ENCODE results near the gene CCNH.

Gene CCNH

DNA sequence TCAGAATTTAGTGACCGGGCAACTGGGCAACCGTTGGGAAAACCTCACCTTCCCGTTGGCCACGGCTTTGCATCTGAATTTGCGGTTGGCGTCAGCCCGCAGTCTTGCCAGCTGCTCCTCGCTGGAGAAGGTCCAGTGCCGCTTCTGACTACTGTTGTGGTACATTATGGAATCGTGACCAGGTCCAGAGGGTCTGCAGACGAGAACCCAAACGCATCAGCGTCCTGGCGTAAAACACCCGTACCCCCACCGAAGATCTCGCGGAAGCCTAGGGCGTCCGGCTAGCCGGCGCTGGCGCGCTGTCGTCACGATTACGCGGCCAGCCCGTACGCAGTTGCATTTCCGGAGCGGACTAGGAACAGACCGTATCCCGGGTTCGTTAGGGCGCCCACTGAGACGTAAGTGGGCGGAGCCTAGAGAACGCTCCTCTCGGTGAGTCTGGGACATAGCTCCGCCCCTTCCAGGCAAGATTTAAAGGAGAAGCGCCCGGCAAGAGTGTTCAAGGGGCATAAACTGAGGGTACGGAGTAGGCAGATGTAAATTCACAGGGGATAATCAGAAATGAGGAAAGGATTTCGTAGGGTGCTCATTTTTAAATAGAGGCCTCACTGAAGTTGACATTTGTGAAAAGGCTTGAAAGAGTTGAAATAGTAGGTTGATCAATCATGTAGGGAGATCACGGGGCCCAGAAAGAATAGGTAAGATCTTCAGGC lies at the start of gene CCNH:
Gene CCNH (minus strand): TSS at position 301 of the 713 bp plus-strand sequence. CDS start 136 bp downstream, at position 165.
- DNase-seq (ENCODE audit: low read depth) = peak; percentile 93
- H3K4me3 ChIP-seq (ENCODE audit: low read length) = peak within 1 kb of the TSS; percentile 97
- TF ChIP-seq, protein P1, sequence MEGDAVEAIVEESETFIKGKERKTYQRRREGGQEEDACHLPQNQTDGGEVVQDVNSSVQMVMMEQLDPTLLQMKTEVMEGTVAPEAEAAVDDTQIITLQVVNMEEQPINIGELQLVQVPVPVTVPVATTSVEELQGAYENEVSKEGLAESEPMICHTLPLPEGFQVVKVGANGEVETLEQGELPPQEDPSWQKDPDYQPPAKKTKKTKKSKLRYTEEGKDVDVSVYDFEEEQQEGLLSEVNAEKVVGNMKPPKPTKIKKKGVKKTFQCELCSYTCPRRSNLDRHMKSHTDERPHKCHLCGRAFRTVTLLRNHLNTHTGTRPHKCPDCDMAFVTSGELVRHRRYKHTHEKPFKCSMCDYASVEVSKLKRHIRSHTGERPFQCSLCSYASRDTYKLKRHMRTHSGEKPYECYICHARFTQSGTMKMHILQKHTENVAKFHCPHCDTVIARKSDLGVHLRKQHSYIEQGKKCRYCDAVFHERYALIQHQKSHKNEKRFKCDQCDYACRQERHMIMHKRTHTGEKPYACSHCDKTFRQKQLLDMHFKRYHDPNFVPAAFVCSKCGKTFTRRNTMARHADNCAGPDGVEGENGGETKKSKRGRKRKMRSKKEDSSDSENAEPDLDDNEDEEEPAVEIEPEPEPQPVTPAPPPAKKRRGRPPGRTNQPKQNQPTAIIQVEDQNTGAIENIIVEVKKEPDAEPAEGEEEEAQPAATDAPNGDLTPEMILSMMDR (conservative IDR thresholded peaks at IDR 0.05; ENCODE audit: low read depth, low read length) = no peak

DNA sequence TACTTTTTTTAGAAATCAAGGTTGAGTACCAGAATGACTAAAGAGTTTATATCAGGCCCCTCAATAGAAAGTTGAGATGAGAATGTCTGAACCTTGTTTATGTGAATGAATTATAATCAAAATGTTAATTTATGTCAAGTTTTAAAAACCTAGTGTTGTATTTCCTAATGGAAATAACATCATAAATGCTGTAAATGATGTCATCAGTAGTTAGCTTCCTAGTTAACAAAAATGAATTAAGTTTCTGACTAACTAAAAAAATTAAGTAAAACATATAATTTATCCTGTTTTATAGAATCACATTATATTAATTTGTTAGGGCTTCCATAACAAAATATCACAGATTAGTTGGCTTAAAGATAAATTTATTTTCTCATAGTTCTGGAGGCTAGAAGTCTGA lies 45.0 kb upstream of the CCNH start:
- TF ChIP-seq, protein P1 (conservative IDR thresholded peaks at IDR 0.05; ENCODE audit: low read depth, low read length) = no peak
- no peak overlapping the region for H3K4me3 ChIP-seq (ENCODE audit: low read length)
- no peak for DNase-seq (ENCODE audit: low read depth)

DNA sequence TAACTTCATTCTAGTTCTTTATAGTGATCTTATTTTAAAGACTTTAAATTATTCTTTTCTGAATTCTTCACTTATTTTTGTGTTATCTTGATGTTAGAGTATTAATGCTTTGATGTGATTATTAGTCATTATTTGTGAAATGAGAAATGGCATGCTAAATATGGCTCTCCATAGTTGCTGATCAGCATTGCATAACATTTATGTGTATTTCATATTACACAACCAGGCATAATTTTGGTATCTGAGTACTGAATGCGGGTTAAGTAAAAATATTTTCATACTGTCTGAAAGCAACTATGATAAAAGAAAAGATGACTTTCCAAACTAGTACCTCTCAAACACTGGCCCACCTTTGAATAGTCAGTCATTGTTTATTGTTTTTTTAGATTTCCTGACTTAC lies 41.1 kb upstream of the CCNH start:
- no peak for DNase-seq (ENCODE audit: low read depth)
- TF ChIP-seq, protein P1 (conservative IDR thresholded peaks at IDR 0.05; ENCODE audit: low read depth, low read length) = no peak
- no peak overlapping the region for H3K4me3 ChIP-seq (ENCODE audit: low read length)

DNA sequence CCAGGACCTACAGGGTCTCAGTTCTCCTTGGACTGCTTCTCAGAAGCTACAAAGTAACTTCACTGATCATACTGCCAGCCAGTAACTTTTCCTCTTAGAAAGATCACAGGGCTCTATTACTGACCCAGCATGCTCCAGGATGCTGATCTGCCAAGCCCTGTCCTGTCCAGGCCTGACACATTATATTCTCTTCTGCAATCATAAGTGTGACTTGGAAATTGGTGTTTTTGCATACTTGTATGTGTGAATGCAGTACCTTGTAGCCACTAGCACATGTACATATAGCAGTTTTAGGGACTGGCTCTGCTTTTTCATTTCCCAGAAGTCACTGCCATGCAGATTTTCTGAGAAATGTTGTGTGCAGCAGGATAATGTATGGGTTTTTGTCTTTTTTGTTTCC lies 40.1 kb upstream of the CCNH start:
- no peak overlapping the region for H3K4me3 ChIP-seq (ENCODE audit: low read length)
- TF ChIP-seq, protein P1 (conservative IDR thresholded peaks at IDR 0.05; ENCODE audit: low read depth, low read length) = no peak
- no peak for DNase-seq (ENCODE audit: low read depth)

DNA sequence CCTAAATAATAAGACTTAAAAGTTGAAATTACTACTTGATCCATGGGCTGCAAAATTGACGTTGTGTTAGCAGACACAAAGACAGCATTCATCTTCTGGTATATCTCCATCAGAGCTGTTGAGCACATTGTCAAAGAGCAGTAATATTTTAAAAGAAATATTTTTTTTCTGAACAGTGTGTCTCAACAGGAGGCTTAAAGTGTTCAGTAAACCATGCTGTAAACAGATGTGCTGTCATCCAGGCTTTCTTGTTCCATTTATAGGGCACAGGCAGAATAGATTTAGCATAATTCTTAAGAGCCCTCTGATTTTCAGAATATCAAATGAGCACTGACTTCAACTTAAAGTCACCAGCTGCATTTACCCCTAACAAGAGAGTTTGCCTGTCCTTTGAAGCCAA lies 29.7 kb upstream of the CCNH start:
- TF ChIP-seq, protein P1 (conservative IDR thresholded peaks at IDR 0.05; ENCODE audit: low read depth, low read length) = no peak
- no peak overlapping the region for H3K4me3 ChIP-seq (ENCODE audit: low read length)
- no peak for DNase-seq (ENCODE audit: low read depth)

DNA sequence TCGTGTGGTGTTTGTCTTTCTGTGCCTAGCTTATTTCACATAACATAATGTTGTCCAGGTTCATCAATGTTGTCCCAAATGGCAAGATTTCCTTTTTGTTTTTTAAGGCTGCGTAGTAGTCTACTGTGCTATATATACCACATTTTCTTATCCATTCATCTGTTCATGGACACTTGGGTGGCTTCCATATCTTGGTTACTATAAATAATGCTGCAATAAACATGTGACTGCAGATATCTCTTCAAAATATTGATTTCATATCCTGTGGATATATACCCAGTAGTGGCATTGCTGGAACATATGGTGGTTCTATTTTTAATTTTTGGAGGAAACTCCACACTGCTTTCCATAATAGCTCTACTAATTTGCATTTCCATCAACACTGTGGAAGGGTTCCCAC lies 25.5 kb upstream of the CCNH start:
- no peak for DNase-seq (ENCODE audit: low read depth)
- no peak overlapping the region for H3K4me3 ChIP-seq (ENCODE audit: low read length)
- TF ChIP-seq, protein P1 (conservative IDR thresholded peaks at IDR 0.05; ENCODE audit: low read depth, low read length) = no peak

DNA sequence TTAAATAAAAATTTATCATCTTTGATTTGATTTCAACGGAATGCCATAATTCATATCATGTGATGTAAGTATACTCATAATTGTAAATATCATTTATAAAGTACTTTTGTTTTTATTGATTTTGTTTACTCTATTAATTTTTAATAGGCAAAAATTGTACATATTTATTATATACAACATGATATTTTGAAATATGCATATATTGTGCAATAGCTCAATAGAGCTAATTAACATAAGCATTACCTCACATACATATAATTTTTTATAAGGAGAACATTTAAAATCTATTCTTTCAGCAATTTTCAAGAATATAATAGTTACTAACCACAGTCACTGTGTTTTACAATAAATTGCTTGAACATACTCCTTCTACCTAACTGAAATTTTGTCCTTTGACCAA lies 25.0 kb upstream of the CCNH start:
- H3K4me3 ChIP-seq (ENCODE audit: low read length) = no peak overlapping the region
- TF ChIP-seq, protein P1 (conservative IDR thresholded peaks at IDR 0.05; ENCODE audit: low read depth, low read length) = no peak
- DNase-seq (ENCODE audit: low read depth) = no peak
